GM12878 (cell line): ENCODE measurements around the gene DIP2C. TPM values are rescaled to one million over a fixed set of nuclear protein-coding genes. Genes with fewer than 3 reads are reported as not detected.

Source experiments
- ATAC-seq: fragments of 200-7000 bp; cut with Tn5 transposase; 3 replicates; pipeline ENCODE4 v1.9.1; 2020; ENCODE audit warnings: mild to moderate bottlenecking, moderate library complexity
- BruUV-seq: library from RNA; stranded (reverse); fragments of 400-500 nt; replicated peaks from 2 replicates; lab custom pipeline; 2021; lab: Mats Ljungman, UMichigan
- CTCF ChIA-PET: fragments of 300-600 bp; sonication (Branson Sonifier 250); formaldehyde crosslinking; extraction: SDS; loops from one replicate; lab custom pipeline; 2021; ENCODE audit warnings: inconsistent platforms; lab: Yijun Ruan, JAX
- POLR2A ChIA-PET: fragments of 350-600 bp; formaldehyde crosslinking; extraction: SDS; loops from one replicate; lab custom pipeline; 2021; ENCODE audit warnings: inconsistent platforms; lab: Charles Lee
- RAD21 ChIA-PET: fragments of 300-600 bp; sonication (Branson Sonifier 250); formaldehyde crosslinking; loops from one replicate; lab custom pipeline; 2023; ENCODE audit warnings: antibody characterized with exemption; ENCODE audit not compliant: unreplicated experiment; lab: Charles Lee
- SMC1A ChIA-PET: fragments of 300-600 bp; sonication (Branson Sonifier 250); formaldehyde crosslinking; loops from one replicate; lab custom pipeline; 2023; ENCODE audit not compliant: unreplicated experiment, uncharacterized antibody; lab: Charles Lee
- DNase-seq: peaks from one replicate; pipeline ENCODE4 v3.0.0-alpha.2; 2011; ENCODE audit warnings: low read depth, low spot score
- FAIRE-seq: peaks from 3 replicates; lab custom pipeline; 2011; peaks lifted over from hg19 to GRCh38; lab: Jason Lieb, UNC
- H2AFZ ChIP-seq: 2 replicates; pipeline ENCODE4 v1.6.0; 2011; ENCODE audit warnings: low read depth, low read length, control low read depth; ENCODE audit not compliant: control insufficient read depth
- H3K27ac ChIP-seq: 2 replicates; pipeline ENCODE4 v1.5.1; 2011; ENCODE audit warnings: control low read depth; ENCODE audit not compliant: control insufficient read depth, insufficient read depth
- H3K27me3 ChIP-seq, 2 experiments: replicated peaks in 1 of 2; 2 replicates each; pipeline versions ENCODE4 v1.6.0 to v1.6.1; 2011; ENCODE audit warnings: low read length in 1 of 2; ENCODE audit not compliant: control insufficient read depth in 2 of 2, insufficient read depth in 2 of 2
- H3K36me3 ChIP-seq, 2 experiments: 2 replicates each; pipeline ENCODE4 v1.5.1; 2011; ENCODE audit warnings: low read length in 1 of 2; ENCODE audit not compliant: control insufficient read depth in 2 of 2, insufficient read depth in 2 of 2
- H3K4me1 ChIP-seq: 2 replicates; pipeline ENCODE4 v1.6.1; 2011; ENCODE audit warnings: mild to moderate bottlenecking, low read length, moderate library complexity, mixed read lengths; ENCODE audit not compliant: control insufficient read depth, insufficient read depth
- H3K4me2 ChIP-seq: 2 replicates; pipeline ENCODE4 v1.6.0; 2011; ENCODE audit warnings: control low read depth; ENCODE audit not compliant: control insufficient read depth, insufficient read depth
- H3K4me3 ChIP-seq: fragments of 200-600 bp; sonication (generic); 2 replicates; pipeline ENCODE4 v1.5.1; 2016
- H3K79me2 ChIP-seq: 2 replicates; pipeline ENCODE4 v1.6.0; 2011; ENCODE audit warnings: low read length; ENCODE audit not compliant: control insufficient read depth, insufficient read depth
- H3K9ac ChIP-seq: 2 replicates; pipeline ENCODE4 v1.8.0; 2011; ENCODE audit warnings: low read length, control low read depth, mixed read lengths; ENCODE audit not compliant: control insufficient read depth, insufficient read depth
- H3K9me3 ChIP-seq: replicated peaks from 3 replicates; pipeline ENCODE4 v1.5.1; 2011; ENCODE audit warnings: mild to moderate bottlenecking, low read length; ENCODE audit not compliant: control insufficient read depth, insufficient read depth
- H4K20me1 ChIP-seq: 2 replicates; pipeline ENCODE4 v1.6.0; 2011; ENCODE audit not compliant: control insufficient read depth, insufficient read depth
- BCL3 ChIP-seq: IDR thresholded peaks from 2 replicates; pipeline ENCODE4 v1.6.1; 2011; ENCODE audit warnings: borderline replicate concordance, low read depth, mild to moderate bottlenecking, moderate library complexity, low read length; ENCODE audit not compliant: insufficient read depth, poor library complexity, severe bottlenecking
- BMI1 ChIP-seq: fragments of 450-650 bp; IDR thresholded peaks from 2 replicates; pipeline ENCODE4 v1.6.1; 2016; ENCODE audit warnings: mild to moderate bottlenecking, moderate library complexity, borderline replicate concordance
- MYB ChIP-seq: fragments of 150-350 bp; IDR thresholded peaks from 2 replicates; pipeline ENCODE4 v1.6.1; 2014; ENCODE audit warnings: mild to moderate bottlenecking, low read depth, low read length, borderline replicate concordance
- NFIC ChIP-seq: IDR thresholded peaks from 2 replicates; pipeline ENCODE4 v1.6.1; 2012; ENCODE audit warnings: low read depth, mild to moderate bottlenecking, inconsistent platforms, low read length, moderate library complexity
- POLR2A ChIP-seq: IDR thresholded peaks from 2 replicates; pipeline ENCODE4 v1.6.1; 2011; ENCODE audit warnings: low read depth, mild to moderate bottlenecking, low read length
- RBBP5 ChIP-seq: fragments of 200-600 bp; sonication (generic); conservative IDR thresholded peaks from 2 replicates; pipeline ENCODE4 v1.6.1; 2016
- ZNF687 ChIP-seq: fragments of 450-650 bp; IDR thresholded peaks from 2 replicates; pipeline ENCODE4 v1.6.1; 2017; ENCODE audit warnings: mild to moderate bottlenecking, moderate library complexity
- ZSCAN29 ChIP-seq: fragments of 450-650 bp; IDR thresholded peaks from 2 replicates; pipeline ENCODE4 v1.6.1; 2017; ENCODE audit warnings: mild to moderate bottlenecking, moderate library complexity
- WGBS: methylation state at CpG from one replicate; pipeline ENCODE4 v1.1.6; 2016; ENCODE audit warnings: low lambda C conversion rate; ENCODE audit not compliant: insufficient replicate concordance, insufficient coverage; ENCODE audit errors: missing lambda C conversion rate; 5-methylcytosine and 5-hydroxymethylcytosine counted together
- in situ Hi-C: fragments of 300-500 bp; cut with MboI; formaldehyde crosslinking; loops from 9 replicates; pipeline ENCODE4 v1.14.3; 2018; ENCODE audit warnings: mixed read lengths
- intact Hi-C: fragments of 100-400 bp; cut with micrococcal nuclease; formaldehyde crosslinking; loops from one replicate; pipeline ENCODE4 v1.14.2; 2022; ENCODE audit not compliant: unreplicated experiment
- polyA plus RNA-seq, 11 experiments: library from polyadenylated mRNA; depleted of rRNA in 4 of 11; unstranded in 6 of 11; stranded (reverse) in 5 of 11; fragments of >200 nt; fragmentation: Nextera tagmentation in 4 of 11; fragmentation: Illumina TruSeq in 1 of 11; extraction: Ambion mirVana in 4 of 11; extraction: Trizol in 1 of 11; gene quantifications; 1 replicate in 1 of 11; 2 replicates in 10 of 11; pipeline versions ENCODE4 v1.2.1 to v1.2.3, GENCODE V29; 2011 to 2016; ENCODE audit warnings: inconsistent platforms in 2 of 11, missing spikeins in 2 of 11, low read depth in 1 of 11
- total RNA-seq, 4 experiments: library from RNA; depleted of rRNA in 3 of 4; stranded (reverse); fragments of >200 nt in 3 of 4; fragmentation: Illumina TruSeq in 1 of 4; extraction: Trizol in 1 of 4; gene quantifications; 2 replicates each; pipeline versions ENCODE4 v1.2.1 to v1.2.3, GENCODE V29; 2013 to 2021

The DIP2C gene
- total and polyA plus RNA-seq, 10 of the 15 experiments (the other 5 are each of a cell fraction or from before 2014, with no cell fraction given): 0.01 to 0.10 (median 0.06) TPM

GRCh38 chr10:422241-422640 lies 267.2 kb downstream of the DIP2C start (continued):
- TF ChIP-seq ZNF687 (no peak), POLR2A (no peak), MYB (no peak)

DNA sequence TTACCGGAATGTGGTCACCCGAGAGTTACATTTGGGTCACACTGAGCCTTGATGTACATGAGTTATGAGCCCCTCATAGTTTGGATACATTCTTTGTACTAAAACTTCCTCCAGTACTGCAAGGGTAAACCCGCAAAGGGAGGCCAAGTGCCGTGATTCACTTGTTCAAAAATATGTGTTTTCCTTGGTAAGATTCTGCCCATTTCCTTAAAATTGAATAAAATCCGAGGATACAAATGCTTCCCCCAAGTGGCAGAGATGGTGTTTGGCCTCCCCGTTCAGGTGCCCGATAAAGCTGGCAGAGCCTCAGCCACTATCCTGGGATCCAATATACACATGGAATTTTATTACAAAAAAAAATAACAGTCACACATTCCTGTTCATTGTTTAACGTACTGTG lies 268.3 kb downstream of the DIP2C start:
- Histone ChIP-seq H3K4me3 (no peak overlapping the region), H3K4me1 (no peaks in the 10 kb centered on the region), H3K9me3 (no peaks in the 10 kb centered on the region), H3K4me2 (no peak overlapping the region), H3K9ac (no peak overlapping the region), H3K79me2 (no peaks in the 10 kb centered on the region), H2AFZ (no peak overlapping the region), H3K27ac (no peak overlapping the region), H4K20me1 (no peaks in the 10 kb centered on the region), H3K27me3 (no peaks in the 10 kb centered on the region), H3K36me3 (no peaks in the 10 kb centered on the region)
- no peak for TF ChIP-seq NFIC
- no peak for TF ChIP-seq ZSCAN29
- no peak for TF ChIP-seq BCL3
- no peak for TF ChIP-seq BMI1
- TF ChIP-seq RBBP5: no peak
- RAD21 ChIA-PET: no interaction called here
- SMC1A ChIA-PET: no interaction called here
- 88% methylated on average over 8 of the region's 8 CpGs for WGBS
- CTCF ChIA-PET: no interaction called here
- no TSS peak for BruUV-seq
- ATAC-seq (no peak), FAIRE-seq (no peak), DNase-seq (no peak)
- intact Hi-C loops (no loop called here), in situ Hi-C loops (no loop called here)
- POLR2A ChIA-PET: no interaction called here
